BJ (cell line): ENCODE data around the gene RUVBL1. TPM values are rescaled to one million over a fixed set of nuclear protein-coding genes. Genes with fewer than 3 reads are reported as not detected.

Experiments used
- CTCF ChIA-PET: fragments of 350-600 bp; formaldehyde crosslinking; extraction: SDS; loops from one replicate; lab custom pipeline; 2021; ENCODE audit warnings: antibody characterized with exemption, inconsistent platforms; lab: Yijun Ruan, JAX
- POLR2A ChIA-PET: fragments of 300-600 bp; sonication (Branson Sonifier 250); formaldehyde crosslinking; extraction: SDS; loops from one replicate; lab custom pipeline; 2021; ENCODE audit warnings: antibody characterized with exemption; lab: Charles Lee
- DNase-seq: peaks from one replicate; pipeline ENCODE4 v3.0.0-alpha.2; 2011; ENCODE audit warnings: low read depth
- H3K27me3 ChIP-seq: 2 replicates; pipeline ENCODE4 v1.6.0; 2011; ENCODE audit warnings: low read length; ENCODE audit not compliant: control insufficient read depth, insufficient read depth
- H3K36me3 ChIP-seq: 2 replicates; pipeline ENCODE4 v1.5.1; 2011; ENCODE audit warnings: low read length; ENCODE audit not compliant: control insufficient read depth, insufficient read depth
- H3K4me3 ChIP-seq: 2 replicates; pipeline ENCODE4 v1.5.1; 2011; ENCODE audit warnings: low read depth, mild to moderate bottlenecking, control low read depth, low read length
- CTCF ChIP-seq: IDR thresholded peaks from 2 replicates; pipeline ENCODE4 v1.5.1; 2011; ENCODE audit warnings: low read depth, mild to moderate bottlenecking, control low read depth, inconsistent platforms, low read length, moderate library complexity; ENCODE audit not compliant: insufficient read depth
- polyA plus RNA-seq: library from polyadenylated mRNA; depleted of rRNA; stranded (reverse); fragments of >200 nt; gene quantifications from 2 replicates; pipeline ENCODE4 v1.2.3, GENCODE V29; 2011

Gene RUVBL1
- polyA plus RNA-seq, 1 experiment: 67.6 TPM

- ChIA-PET POLR2A (interaction anchor here (0.5 kb wide), 1 partner anchor 91 kb away, joined by 3 read pairs; no protein-coding TSS in a partner anchor), CTCF (interaction anchor here (0.8 to 7.0 kb wide), 3 partner anchors 11 to 524 kb away, joined by 3 to 45 read pairs (median 6); no protein-coding TSS in a partner anchor)
- no peak for DNase-seq
- peaks cover 8% of the 10 kb centered on the region for H3K36me3 ChIP-seq
- no peak for TF ChIP-seq CTCF
- no peaks in the 10 kb centered on the region for H3K27me3 ChIP-seq
- no peak overlapping the region for H3K4me3 ChIP-seq
Measured at GRCh38 chr3:128083396-128083795, 40.2 kb downstream of the RUVBL1 start.

- no peak for DNase-seq
- H3K4me3 ChIP-seq: no peak overlapping the region
- CTCF ChIA-PET: interaction anchor here (1.4 to 7.0 kb wide), 3 partner anchors 9 to 14 kb away, joined by 4 to 45 read pairs (median 5); no protein-coding TSS in a partner anchor
- no peak for TF ChIP-seq CTCF
- peaks cover 8% of the 10 kb centered on the region for H3K36me3 ChIP-seq
- no peaks in the 10 kb centered on the region for H3K27me3 ChIP-seq
- POLR2A ChIA-PET: no interaction called here
Measured at GRCh38 chr3:128082546-128082945, 41.1 kb downstream of the RUVBL1 start.

- Histone ChIP-seq H3K27me3 (no peaks in the 10 kb centered on the region), H3K4me3 (no peak overlapping the region), H3K36me3 (peaks cover 6% of the 10 kb centered on the region)
- POLR2A ChIA-PET: no interaction called here
- CTCF ChIA-PET: interaction anchor here (1.2 to 7.0 kb wide), 4 partner anchors 9 to 526 kb away, joined by 3 to 45 read pairs (median 4); no protein-coding TSS in a partner anchor
- no peak for DNase-seq
- no peak for TF ChIP-seq CTCF
Measured at GRCh38 chr3:128081846-128082245, 41.8 kb downstream of the RUVBL1 start.

GRCh38 chr3:128081226-128081625 is 42.4 kb downstream of the RUVBL1 start:
- CTCF ChIA-PET: interaction anchor here (1.2 to 7.0 kb wide), 3 partner anchors 10 to 527 kb away, joined by 3 to 45 read pairs (median 5); no protein-coding TSS in a partner anchor

More at GRCh38 chr3:128081226-128081625, 42.4 kb downstream of the RUVBL1 start:
- Histone ChIP-seq H3K36me3 (peaks cover 6% of the 10 kb centered on the region), H3K27me3 (no peaks in the 10 kb centered on the region), H3K4me3 (no peak overlapping the region)
- no peak for TF ChIP-seq CTCF
- DNase-seq: no peak
- POLR2A ChIA-PET: no interaction called here
